LNCaP clone FGC (cell line): ENCODE results near the gene TLCD5.

Experiments
- DNase-seq: peaks from one replicate; pipeline ENCODE4 v3.0.0-alpha.2; 2011; ENCODE audit warnings: low read depth
- H3K4me3 ChIP-seq: 2 replicates; pipeline ENCODE4 v1.5.1; 2011; ENCODE audit warnings: mild to moderate bottlenecking, low read depth, low read length, control low read depth
- CTCF ChIP-seq: IDR thresholded peaks from 2 replicates; pipeline ENCODE4 v1.5.1; 2012; ENCODE audit warnings: mild to moderate bottlenecking; ENCODE audit not compliant: control insufficient read depth, insufficient read depth; ENCODE audit errors: extremely low read depth

TLCD5 gene

GRCh38 chr11:120375076-120375475 is 50.0 kb downstream of the TLCD5 start:
- H3K4me3 ChIP-seq = no peak overlapping the region
- no peak for DNase-seq
- TF ChIP-seq CTCF = no peak

- no peak for DNase-seq
- TF ChIP-seq CTCF = no peak
- no peak overlapping the region for H3K4me3 ChIP-seq
Measured at GRCh38 chr11:120376547-120377182, 51.6 kb downstream of the TLCD5 start.

- no peak for DNase-seq
Measured at GRCh38 chr11:120378474-120378873, 53.4 kb downstream of the TLCD5 start.

GRCh38 chr11:120381401-120381800 is 56.3 kb downstream of the TLCD5 start:
- no peak overlapping the region for H3K4me3 ChIP-seq
- TF ChIP-seq CTCF = no peak
- no peak for DNase-seq

More at GRCh38 chr11:120378474-120378873, 53.4 kb downstream of the TLCD5 start:
- TF ChIP-seq CTCF = no peak
- H3K4me3 ChIP-seq = no peak overlapping the region
